GM12865 (cell line): Measurements from ENCODE around the gene NFATC1.

Source experiments
- DNase-seq: peaks from one replicate; pipeline ENCODE4 v3.0.0; 2010; ENCODE audit warnings: low read depth
- H3K4me3 ChIP-seq: 2 replicates; pipeline ENCODE4 v1.5.1; 2011; ENCODE audit warnings: mild to moderate bottlenecking, low read depth, low read length, control low read depth
- TF ChIP-seq, protein P1 (sequence below): IDR thresholded peaks from 2 replicates; pipeline ENCODE4 v1.5.1; 2011; ENCODE audit warnings: low read length, control low read depth, low read depth, inconsistent platforms; ENCODE audit not compliant: insufficient read depth; ENCODE audit errors: missing control alignments

The NFATC1 gene

GRCh38 chr18:79355433-79356335 is 40.0 kb upstream of the NFATC1 start:
- peak; percentile 32 for DNase-seq
- TF ChIP-seq, protein P1, sequence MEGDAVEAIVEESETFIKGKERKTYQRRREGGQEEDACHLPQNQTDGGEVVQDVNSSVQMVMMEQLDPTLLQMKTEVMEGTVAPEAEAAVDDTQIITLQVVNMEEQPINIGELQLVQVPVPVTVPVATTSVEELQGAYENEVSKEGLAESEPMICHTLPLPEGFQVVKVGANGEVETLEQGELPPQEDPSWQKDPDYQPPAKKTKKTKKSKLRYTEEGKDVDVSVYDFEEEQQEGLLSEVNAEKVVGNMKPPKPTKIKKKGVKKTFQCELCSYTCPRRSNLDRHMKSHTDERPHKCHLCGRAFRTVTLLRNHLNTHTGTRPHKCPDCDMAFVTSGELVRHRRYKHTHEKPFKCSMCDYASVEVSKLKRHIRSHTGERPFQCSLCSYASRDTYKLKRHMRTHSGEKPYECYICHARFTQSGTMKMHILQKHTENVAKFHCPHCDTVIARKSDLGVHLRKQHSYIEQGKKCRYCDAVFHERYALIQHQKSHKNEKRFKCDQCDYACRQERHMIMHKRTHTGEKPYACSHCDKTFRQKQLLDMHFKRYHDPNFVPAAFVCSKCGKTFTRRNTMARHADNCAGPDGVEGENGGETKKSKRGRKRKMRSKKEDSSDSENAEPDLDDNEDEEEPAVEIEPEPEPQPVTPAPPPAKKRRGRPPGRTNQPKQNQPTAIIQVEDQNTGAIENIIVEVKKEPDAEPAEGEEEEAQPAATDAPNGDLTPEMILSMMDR = no peak
- H3K4me3 ChIP-seq = no peak overlapping the region; the same call in 1 of the 2 replicates

DNA sequence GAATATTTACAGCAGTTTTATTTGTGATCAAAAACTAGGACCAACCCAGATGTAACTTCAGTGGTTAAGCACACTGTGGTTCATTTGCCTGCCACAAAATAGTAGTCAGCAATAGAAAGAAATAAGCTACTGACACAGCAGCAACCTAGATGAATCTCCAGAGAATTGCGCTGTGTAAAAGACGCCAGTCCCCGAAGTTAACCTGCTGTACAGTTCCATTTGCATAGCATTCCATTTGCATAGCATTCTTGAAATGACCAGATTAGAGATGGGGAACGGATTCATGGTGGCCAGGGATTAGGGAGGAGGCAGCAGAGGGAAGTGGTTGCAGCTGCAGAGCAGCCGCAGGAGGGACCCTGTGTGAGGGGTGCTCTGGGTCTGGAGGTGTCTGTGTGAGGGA is 39.3 kb upstream of the NFATC1 start:
- no peak overlapping the region for H3K4me3 ChIP-seq
- TF ChIP-seq, protein P1 = no peak
- DNase-seq = peak; percentile 68

- TF ChIP-seq, protein P1 = no peak
- no peak for DNase-seq
- no peak overlapping the region for H3K4me3 ChIP-seq
Observed at GRCh38 chr18:79360933-79361332, 34.8 kb upstream of the NFATC1 start.

GRCh38 chr18:79361766-79362522 is 33.8 kb upstream of the NFATC1 start:
- DNase-seq = no peak
- H3K4me3 ChIP-seq = no peak overlapping the region
- TF ChIP-seq, protein P1 = no peak

DNA sequence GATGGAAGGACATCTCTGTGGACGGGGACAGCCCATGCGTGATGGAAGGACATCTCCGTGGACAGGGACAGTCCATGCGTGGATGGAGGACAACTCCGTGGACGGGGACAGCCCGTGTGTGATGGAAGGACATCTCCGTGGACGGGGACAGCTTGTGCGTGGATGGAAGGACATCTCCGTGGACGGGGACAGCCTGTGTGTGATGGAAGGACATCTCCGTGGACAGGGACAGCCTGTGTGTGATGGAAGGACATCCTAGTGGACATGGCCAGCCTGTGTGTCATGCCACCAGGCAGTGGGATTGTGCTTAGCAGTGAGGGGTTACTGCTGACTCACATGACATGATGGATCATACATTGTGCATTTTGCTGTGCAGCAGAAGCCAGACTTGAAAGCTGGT is 30.0 kb upstream of the NFATC1 start:
- H3K4me3 ChIP-seq = no peak overlapping the region

GRCh38 chr18:79366177-79367094 is 29.3 kb upstream of the NFATC1 start:
- DNase-seq = no peak
- TF ChIP-seq, protein P1 = no peak

More for the DNA sequence above, 30.0 kb upstream of the NFATC1 start:
- no peak for DNase-seq
- TF ChIP-seq, protein P1 = no peak

More at GRCh38 chr18:79366177-79367094, 29.3 kb upstream of the NFATC1 start:
- no peak overlapping the region for H3K4me3 ChIP-seq
